ENCODE data around the gene GRAP2.
"Not testable (repeated sequence)": the region's sequence is repeated elsewhere in the genome, so short reads cannot be mapped to it uniquely, and the experiment has no call there.

The GRAP2 gene

GRCh38 chr22:39901565-39902146, 772 bp downstream of the GRAP2 start:
- WGBS = 92% methylated on average over 7 of the region's 8 CpGs
- H3K9ac ChIP-seq (ENCODE audit: low read depth, low read length) = no peak overlapping the region
- H3K4me3 ChIP-seq (ENCODE audit: low read length) = no peak overlapping the region
- no peaks in the 10 kb centered on the region for H3K36me3 ChIP-seq (ENCODE audit: insufficient read depth, low read length)
- H3K9me3 ChIP-seq (ENCODE audit: insufficient read depth, low read depth, low read length) = no peaks in the 10 kb centered on the region
- H3K4me1 ChIP-seq (ENCODE audit: insufficient read depth, low read length) = peaks cover 7% of the 10 kb centered on the region
- no peak overlapping the region for H3K27ac ChIP-seq (ENCODE audit: low read depth, low read length)
- 0 out of 2 replicates have a peak, but pooled peaks cover 5% of the 10 kb centered on the region for H3K27me3 ChIP-seq (ENCODE audit: insufficient read depth, low read length)

DNA sequence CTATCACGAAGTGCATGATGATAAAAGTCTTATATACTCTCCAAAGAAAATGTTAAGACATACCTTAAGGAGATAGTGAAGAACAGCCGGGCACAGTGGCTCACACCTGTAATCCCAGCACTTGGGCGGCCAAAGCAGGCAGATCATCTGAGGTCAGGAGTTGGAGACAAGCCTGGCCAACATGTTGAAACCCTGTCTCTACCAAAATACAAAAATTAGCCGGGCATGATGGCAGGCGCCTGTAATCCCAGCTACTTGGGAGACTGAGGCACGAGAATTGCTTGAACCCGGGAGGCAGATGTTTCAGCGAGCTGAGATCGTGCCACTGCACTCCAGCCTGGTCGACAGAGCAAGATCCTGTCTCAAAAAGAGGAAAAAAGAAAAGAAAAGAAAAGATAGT, 3.1 kb downstream of the GRAP2 start:
- H3K27me3 ChIP-seq (ENCODE audit: insufficient read depth, low read length); H3K9me3 ChIP-seq (ENCODE audit: insufficient read depth, low read depth, low read length); H3K36me3 ChIP-seq (ENCODE audit: insufficient read depth, low read length); H3K4me3 ChIP-seq (ENCODE audit: low read length); H3K27ac ChIP-seq (ENCODE audit: low read depth, low read length); H3K9ac ChIP-seq (ENCODE audit: low read depth, low read length): not testable (repeated sequence)
- peaks cover 10% of the 10 kb centered on the region for H3K4me1 ChIP-seq (ENCODE audit: insufficient read depth, low read length)
- WGBS = 92% methylated on average over 9 of the region's 10 CpGs

GRCh38 chr22:39904862-39905261, 4.0 kb downstream of the GRAP2 start:
- WGBS = 93% methylated on average over 3 of the region's 4 CpGs
- no peak overlapping the region for H3K27ac ChIP-seq (ENCODE audit: low read depth, low read length)
- no peak overlapping the region for H3K9ac ChIP-seq (ENCODE audit: low read depth, low read length)
- no peaks in the 10 kb centered on the region for H3K36me3 ChIP-seq (ENCODE audit: insufficient read depth, low read length)
- 0 out of 2 replicates have a peak, but pooled peaks cover 5% of the 10 kb centered on the region for H3K27me3 ChIP-seq (ENCODE audit: insufficient read depth, low read length)
- H3K4me1 ChIP-seq (ENCODE audit: insufficient read depth, low read length) = peaks cover 10% of the 10 kb centered on the region
- H3K4me3 ChIP-seq (ENCODE audit: low read length) = no peak overlapping the region
- no peaks in the 10 kb centered on the region for H3K9me3 ChIP-seq (ENCODE audit: insufficient read depth, low read depth, low read length)

- WGBS = 97% methylated on average over 3 of the region's 3 CpGs
- no peak overlapping the region for H3K9ac ChIP-seq (ENCODE audit: low read depth, low read length)
- 0 out of 2 replicates have a peak, but pooled peaks cover 5% of the 10 kb centered on the region for H3K27me3 ChIP-seq (ENCODE audit: insufficient read depth, low read length)
Measured at GRCh38 chr22:39905687-39906086, 4.8 kb downstream of the GRAP2 start.

GRCh38 chr22:39906207-39906606, 5.3 kb downstream of the GRAP2 start:
- Histone ChIP-seq H3K9ac (ENCODE audit: low read depth, low read length) (no peak overlapping the region), H3K27ac (ENCODE audit: low read depth, low read length) (no peak overlapping the region)

More at GRCh38 chr22:39905687-39906086, 4.8 kb downstream of the GRAP2 start:
- Histone ChIP-seq H3K9me3 (ENCODE audit: insufficient read depth, low read depth, low read length) (no peaks in the 10 kb centered on the region), H3K4me3 (ENCODE audit: low read length) (no peak overlapping the region), H3K36me3 (ENCODE audit: insufficient read depth, low read length) (no peaks in the 10 kb centered on the region), H3K4me1 (ENCODE audit: insufficient read depth, low read length) (peaks cover 10% of the 10 kb centered on the region), H3K27ac (ENCODE audit: low read depth, low read length) (no peak overlapping the region)

GRCh38 chr22:39907047-39907446, 6.2 kb downstream of the GRAP2 start:
- 91% methylated on average over 5 of the region's 6 CpGs for WGBS
- Histone ChIP-seq H3K9me3 (ENCODE audit: insufficient read depth, low read depth, low read length) (no peaks in the 10 kb centered on the region), H3K9ac (ENCODE audit: low read depth, low read length) (no peak overlapping the region), H3K4me1 (ENCODE audit: insufficient read depth, low read length) (peaks cover 10% of the 10 kb centered on the region), H3K4me3 (ENCODE audit: low read length) (no peak overlapping the region), H3K27ac (ENCODE audit: low read depth, low read length) (no peak overlapping the region), H3K27me3 (ENCODE audit: insufficient read depth, low read length) (no peaks in the 10 kb centered on the region), H3K36me3 (ENCODE audit: insufficient read depth, low read length) (no peaks in the 10 kb centered on the region)

More at GRCh38 chr22:39906207-39906606, 5.3 kb downstream of the GRAP2 start:
- H3K9me3 ChIP-seq (ENCODE audit: insufficient read depth, low read depth, low read length) = no peaks in the 10 kb centered on the region
- H3K4me3 ChIP-seq (ENCODE audit: low read length) = no peak overlapping the region
- H3K27me3 ChIP-seq (ENCODE audit: insufficient read depth, low read length) = 0 out of 2 replicates have a peak, but pooled peaks cover 5% of the 10 kb centered on the region
- WGBS = 100% methylated on average over 1 of the region's 3 CpGs
- H3K36me3 ChIP-seq (ENCODE audit: insufficient read depth, low read length) = no peaks in the 10 kb centered on the region
- peaks cover 10% of the 10 kb centered on the region for H3K4me1 ChIP-seq (ENCODE audit: insufficient read depth, low read length)

DNA sequence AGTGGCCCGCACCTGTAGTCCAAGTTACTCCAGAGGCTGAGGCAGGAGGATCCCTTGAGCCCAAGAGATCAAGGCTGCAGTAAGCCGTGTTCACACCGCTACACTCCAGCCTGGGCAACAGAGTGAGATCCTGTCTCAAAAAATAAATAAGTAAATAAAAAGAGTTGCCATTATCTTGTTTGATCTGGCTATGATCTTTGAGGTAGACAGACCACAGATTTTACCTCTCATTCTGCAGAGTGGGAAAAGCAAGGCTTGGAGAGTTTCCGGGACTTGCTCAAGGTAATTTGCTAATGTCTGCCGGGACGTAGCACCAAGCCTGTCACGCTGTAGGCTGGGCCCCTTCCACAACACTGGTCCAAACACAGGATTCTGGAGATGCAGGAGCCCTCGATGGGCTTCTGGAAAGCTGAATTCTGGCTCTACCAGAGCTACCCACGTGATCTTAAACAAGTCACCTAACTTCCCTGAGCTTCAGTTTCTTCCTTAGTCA, 6.8 kb downstream of the GRAP2 start:
- H3K27me3 ChIP-seq (ENCODE audit: insufficient read depth, low read length) = no peaks in the 10 kb centered on the region
- WGBS = 92% methylated on average over 9 of the region's 9 CpGs
- no peaks in the 10 kb centered on the region for H3K9me3 ChIP-seq (ENCODE audit: insufficient read depth, low read depth, low read length)
- H3K4me1 ChIP-seq (ENCODE audit: insufficient read depth, low read length) = peaks cover 10% of the 10 kb centered on the region
- H3K27ac ChIP-seq (ENCODE audit: low read depth, low read length) = no peak overlapping the region
- no peaks in the 10 kb centered on the region for H3K36me3 ChIP-seq (ENCODE audit: insufficient read depth, low read length)
- no peak overlapping the region for H3K9ac ChIP-seq (ENCODE audit: low read depth, low read length)
- H3K4me3 ChIP-seq (ENCODE audit: low read length) = no peak overlapping the region

DNA sequence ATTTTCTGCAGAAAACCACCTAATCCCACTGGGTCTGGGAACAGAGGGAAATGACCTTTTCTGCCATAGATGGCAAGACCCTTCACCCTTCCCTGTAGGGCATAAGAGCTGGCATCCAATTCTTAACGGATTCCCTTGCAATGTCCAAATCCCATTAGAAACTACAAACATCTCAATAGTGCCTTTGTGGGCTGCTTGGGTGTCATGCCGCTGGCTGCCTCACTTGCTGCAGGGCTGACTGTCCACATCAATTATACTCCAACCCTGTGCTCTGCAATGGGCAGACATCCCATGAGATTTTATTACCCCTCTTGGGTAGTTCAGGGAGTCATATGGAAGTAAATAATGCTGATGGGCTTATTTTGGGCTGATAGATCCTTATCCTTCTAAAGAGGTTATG, 7.3 kb downstream of the GRAP2 start:
- Histone ChIP-seq H3K27ac (ENCODE audit: low read depth, low read length) (no peak overlapping the region), H3K36me3 (ENCODE audit: insufficient read depth, low read length) (no peaks in the 10 kb centered on the region), H3K4me3 (ENCODE audit: low read length) (no peak overlapping the region), H3K9ac (ENCODE audit: low read depth, low read length) (no peak overlapping the region), H3K4me1 (ENCODE audit: insufficient read depth, low read length) (peaks cover 10% of the 10 kb centered on the region), H3K9me3 (ENCODE audit: insufficient read depth, low read depth, low read length) (no peaks in the 10 kb centered on the region), H3K27me3 (ENCODE audit: insufficient read depth, low read length) (no peaks in the 10 kb centered on the region)
- WGBS = 89% methylated on average over 2 of the region's 2 CpGs

DNA sequence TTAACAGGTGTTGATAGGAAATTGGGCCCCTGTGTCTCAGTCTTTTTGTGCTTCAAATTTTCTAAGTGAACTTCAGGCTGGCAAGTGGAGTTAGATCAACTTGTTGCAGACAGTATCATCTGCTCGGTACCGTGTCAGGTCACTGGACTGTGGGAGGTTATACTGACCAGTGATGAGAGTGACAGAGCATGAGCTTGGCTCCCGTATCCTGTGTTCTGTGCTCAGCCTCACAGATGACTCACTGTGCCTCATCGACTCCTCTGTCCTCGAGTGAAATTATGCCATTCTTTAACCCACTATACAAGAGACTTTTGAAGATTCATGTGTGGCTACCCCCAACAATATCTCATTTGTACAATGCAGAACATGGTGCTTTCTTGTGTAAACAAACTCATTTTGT, 7.9 kb downstream of the GRAP2 start:
- H3K27me3 ChIP-seq (ENCODE audit: insufficient read depth, low read length) = no peaks in the 10 kb centered on the region
- WGBS = 92% methylated on average over 5 of the region's 5 CpGs
- no peak overlapping the region for H3K4me3 ChIP-seq (ENCODE audit: low read length)
- H3K4me1 ChIP-seq (ENCODE audit: insufficient read depth, low read length) = peaks cover 10% of the 10 kb centered on the region
- no peaks in the 10 kb centered on the region for H3K36me3 ChIP-seq (ENCODE audit: insufficient read depth, low read length)
- H3K9me3 ChIP-seq (ENCODE audit: insufficient read depth, low read depth, low read length) = no peaks in the 10 kb centered on the region
- no peak overlapping the region for H3K9ac ChIP-seq (ENCODE audit: low read depth, low read length)
- no peak overlapping the region for H3K27ac ChIP-seq (ENCODE audit: low read depth, low read length)

DNA sequence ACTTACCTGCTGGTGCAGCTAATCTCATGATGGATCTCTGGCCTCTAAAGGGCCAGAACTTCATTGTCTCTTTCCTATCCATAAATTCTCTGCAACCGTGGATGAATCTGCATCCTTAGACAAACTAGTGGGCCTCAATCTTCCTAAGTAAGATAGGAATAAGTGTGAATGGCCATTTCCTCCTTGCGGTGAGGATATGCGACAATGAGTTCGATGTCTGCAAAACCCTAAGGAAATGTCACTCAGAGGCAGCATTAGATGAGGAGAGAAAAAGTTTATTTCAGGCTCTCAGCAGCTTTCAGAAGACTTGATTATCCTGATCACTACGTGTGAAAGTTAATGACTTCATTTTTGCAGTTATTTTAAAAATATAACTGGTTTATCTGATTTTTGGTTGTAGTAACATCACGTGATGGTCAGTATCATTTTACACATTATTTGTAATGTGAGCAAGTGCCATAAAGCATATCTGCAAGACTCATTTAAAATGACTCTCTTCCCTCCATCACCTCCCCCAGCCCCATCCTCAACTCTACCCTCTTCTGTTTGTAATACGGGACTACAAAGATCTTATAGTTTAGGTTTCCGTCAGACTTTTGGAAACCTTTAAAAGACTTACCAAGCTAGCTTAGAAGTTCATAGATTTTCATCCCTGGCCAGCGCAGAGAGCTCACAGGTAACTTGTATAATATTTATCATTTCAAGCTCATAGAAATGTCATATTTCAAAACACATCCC, 10.2 kb downstream of the GRAP2 start:
- WGBS = 92% methylated on average over 9 of the region's 9 CpGs
- H3K9me3 ChIP-seq (ENCODE audit: insufficient read depth, low read depth, low read length) = no peaks in the 10 kb centered on the region
- peaks cover 17% of the 10 kb centered on the region for H3K4me1 ChIP-seq (ENCODE audit: insufficient read depth, low read length)
- no peaks in the 10 kb centered on the region for H3K27me3 ChIP-seq (ENCODE audit: insufficient read depth, low read length)
- H3K9ac ChIP-seq (ENCODE audit: low read depth, low read length) = no peak overlapping the region
- no peaks in the 10 kb centered on the region for H3K36me3 ChIP-seq (ENCODE audit: insufficient read depth, low read length)
- H3K4me3 ChIP-seq (ENCODE audit: low read length) = no peak overlapping the region
- no peak overlapping the region for H3K27ac ChIP-seq (ENCODE audit: low read depth, low read length)

DNA sequence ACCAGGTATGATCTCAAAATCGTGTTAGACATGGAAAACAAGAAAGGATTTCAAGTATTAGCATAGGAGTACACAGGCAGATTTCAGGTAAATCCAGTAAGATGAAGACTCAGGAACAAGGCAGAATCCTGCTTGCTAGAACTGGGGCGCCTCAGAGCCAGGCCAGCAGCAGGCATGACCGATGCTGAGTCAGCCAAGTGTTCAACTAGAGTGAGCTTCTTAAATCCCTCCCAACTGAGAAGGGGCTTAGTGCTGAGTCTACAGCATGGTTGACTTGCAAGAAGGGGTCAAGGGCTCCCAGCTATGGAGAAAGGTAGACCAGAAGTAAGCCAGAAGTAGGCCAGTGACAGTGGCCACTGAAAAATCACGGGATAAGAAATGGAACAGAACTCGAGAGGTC, 12.4 kb downstream of the GRAP2 start:
- Histone ChIP-seq H3K27me3 (ENCODE audit: insufficient read depth, low read length) (no peaks in the 10 kb centered on the region), H3K4me3 (ENCODE audit: low read length) (no peak overlapping the region), H3K27ac (ENCODE audit: low read depth, low read length) (no peak overlapping the region), H3K9me3 (ENCODE audit: insufficient read depth, low read depth, low read length) (no peaks in the 10 kb centered on the region), H3K9ac (ENCODE audit: low read depth, low read length) (no peak overlapping the region), H3K36me3 (ENCODE audit: insufficient read depth, low read length) (no peaks in the 10 kb centered on the region), H3K4me1 (ENCODE audit: insufficient read depth, low read length) (peaks cover 10% of the 10 kb centered on the region; the same call in 1 of the 2 replicates)
- WGBS = 92% methylated on average over 5 of the region's 5 CpGs
